ENCODE results near the gene COL6A1. TPM values are rescaled to one million over a fixed set of nuclear protein-coding genes. Genes with fewer than 3 reads are reported as not detected.

Gene COL6A1
- total RNA-seq, 4 donors from 2014 or later = 94.9 to 265 (median 133) TPM

GRCh38 chr21:46028573-46029091 is 47.1 kb downstream of the COL6A1 start:
- no peak for DNase-seq (ENCODE audit: low spot score in 2 of 2)

GRCh38 chr21:46029186-46029924 is 47.8 kb downstream of the COL6A1 start:
- WGBS, 2 donors = 73 to 75% methylated on average over 5 of the region's 5 CpGs
- no peak for TF ChIP-seq CTCF (IDR thresholded peaks at IDR 0.05)
- no peak for TF ChIP-seq POLR2A (IDR thresholded peaks at IDR 0.05)
- intact Hi-C loops (cut with DNase I; ENCODE audit: low total_unique reads) = no loop called here
- DNase-seq (ENCODE audit: low spot score in 2 of 2) = no peak
- H3K4me3 ChIP-seq (ENCODE audit: low read depth, poor library complexity, severe bottlenecking) = no peak overlapping the region

More at GRCh38 chr21:46028573-46029091, 47.1 kb downstream of the COL6A1 start:
- intact Hi-C loops (cut with DNase I; ENCODE audit: low total_unique reads) = no loop called here
- WGBS, 2 donors = 95% methylated on average over 1 of the region's 1 CpG
- H3K4me3 ChIP-seq (ENCODE audit: low read depth, poor library complexity, severe bottlenecking) = no peak overlapping the region
- TF ChIP-seq POLR2A (IDR thresholded peaks at IDR 0.05) = no peak
- no peak for TF ChIP-seq CTCF (IDR thresholded peaks at IDR 0.05)

GRCh38 chr21:46031484-46031883 is 49.9 kb downstream of the COL6A1 start:
- 92% methylated on average over 12 of the region's 12 CpGs for WGBS, 2 donors
- intact Hi-C loops (cut with DNase I; ENCODE audit: low total_unique reads) = no loop called here
- TF ChIP-seq CTCF (IDR thresholded peaks at IDR 0.05) (no peak), POLR2A (IDR thresholded peaks at IDR 0.05) (no peak)
- DNase-seq (ENCODE audit: low spot score in 2 of 2) = no peak
- H3K4me3 ChIP-seq (ENCODE audit: low read depth, poor library complexity, severe bottlenecking) = no peak overlapping the region

GRCh38 chr21:46032100-46032499 is 50.5 kb downstream of the COL6A1 start:
- WGBS, 2 donors = 89 to 91% methylated on average over 6 of the region's 6 CpGs
- DNase-seq (ENCODE audit: low spot score in 2 of 2) = no peak
- H3K4me3 ChIP-seq (ENCODE audit: low read depth, poor library complexity, severe bottlenecking) = no peak overlapping the region
- TF ChIP-seq CTCF (IDR thresholded peaks at IDR 0.05) (no peak), POLR2A (IDR thresholded peaks at IDR 0.05) (no peak)
- intact Hi-C loops (cut with DNase I; ENCODE audit: low total_unique reads) = no loop called here

DNA sequence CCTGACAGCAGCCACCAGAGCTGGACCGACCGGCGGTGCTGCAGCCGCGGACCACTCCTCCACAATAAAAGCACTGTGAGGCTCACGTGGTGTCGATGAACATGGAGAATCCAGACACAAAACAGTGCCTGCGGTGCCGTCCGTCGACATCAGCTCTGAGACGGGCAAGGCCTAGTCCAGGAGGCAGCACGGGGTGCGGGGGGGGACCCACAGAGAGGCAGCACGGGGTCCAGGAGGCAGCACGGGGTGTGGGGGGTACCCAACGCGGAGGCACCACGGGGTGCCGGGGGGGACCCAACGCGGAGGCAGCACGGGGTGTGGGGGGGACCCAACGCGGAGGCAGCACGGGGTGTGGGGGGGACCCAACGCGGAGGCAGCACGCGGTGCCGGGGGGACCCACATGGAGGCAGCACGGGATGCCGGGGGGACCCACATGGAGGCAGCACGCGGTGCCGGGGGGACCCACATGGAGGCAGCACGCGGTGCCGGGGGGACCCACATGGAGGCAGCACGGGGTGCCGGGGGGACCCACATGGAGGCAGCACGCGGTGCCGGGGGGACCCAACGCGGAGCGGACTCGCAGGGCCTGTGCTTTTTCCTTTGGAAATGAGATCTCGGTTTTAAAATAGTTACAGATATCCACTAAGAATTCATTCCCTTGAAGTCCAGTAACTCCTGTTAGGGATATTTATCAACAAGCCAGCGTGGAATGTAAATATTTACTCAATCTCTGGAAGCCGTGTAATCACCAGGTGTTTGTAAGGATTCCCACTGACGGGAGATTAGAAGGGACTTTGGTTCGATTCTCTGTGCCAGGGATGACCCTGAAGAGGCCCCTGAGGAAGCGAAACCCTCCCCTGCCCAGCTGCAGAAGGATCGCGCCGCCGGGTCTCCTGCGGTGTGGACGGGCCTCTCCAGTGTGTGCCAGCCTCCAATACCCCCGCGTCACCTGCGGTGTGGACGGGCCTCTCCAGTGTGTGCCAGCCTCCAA is 52.1 kb downstream of the COL6A1 start:
- intact Hi-C loops (cut with DNase I; ENCODE audit: low total_unique reads) = no loop called here
- no peak for DNase-seq (ENCODE audit: low spot score in 2 of 2)
- no peak for TF ChIP-seq POLR2A (IDR thresholded peaks at IDR 0.05)
- no peak for TF ChIP-seq CTCF (IDR thresholded peaks at IDR 0.05)
- no peak overlapping the region for H3K4me3 ChIP-seq (ENCODE audit: low read depth, poor library complexity, severe bottlenecking)
- 93 to 94% methylated on average over 49 to 61 of the region's 64 CpGs for WGBS, 2 donors
